HL-60/S4 treated with phorbol 12-myristate 13-acetate at 8.2 ng/mL for 4 days and 3 days (cell line): ENCODE results near the gene OSBPL8.

Source experiments
- in situ Hi-C: fragments of 300-500 bp; cut with MboI; formaldehyde crosslinking; loops from 2 replicates; pipeline ENCODE4 v1.15.0; 2022; ENCODE audit warnings: low sequenced_read_pairs

Gene OSBPL8

GRCh38 chr12:76559400-76560085, at the start of gene OSBPL8:
Gene OSBPL8, minus strand, starts transcription at chr12:76559771. Its CDS starts 72,220 bp downstream, at chr12:76487551.
- in situ Hi-C loops = loop anchor here (25.0 kb wide), 1 partner anchor 472 kb away; the partner anchor contains the start of gene NAP1L1

- in situ Hi-C loops = loop anchor here (25.0 kb wide), 1 partner anchor 404 kb away; no protein-coding TSS in a partner anchor
Observed at GRCh38 chr12:76608070-76608469, 48.5 kb upstream of the OSBPL8 start.

- in situ Hi-C loops = no loop called here
Observed at GRCh38 chr12:76595056-76595455, 35.5 kb upstream of the OSBPL8 start.

- in situ Hi-C loops = no loop called here
Observed at GRCh38 chr12:76591476-76591875, 31.9 kb upstream of the OSBPL8 start.

GRCh38 chr12:76590131-76590530, 30.6 kb upstream of the OSBPL8 start:
- in situ Hi-C loops = no loop called here

GRCh38 chr12:76588881-76589565, 29.5 kb upstream of the OSBPL8 start:
- in situ Hi-C loops = no loop called here

GRCh38 chr12:76587428-76588178, 28.0 kb upstream of the OSBPL8 start:
- in situ Hi-C loops = no loop called here

GRCh38 chr12:76586764-76587395, 27.3 kb upstream of the OSBPL8 start:
- in situ Hi-C loops = no loop called here

GRCh38 chr12:76583301-76583700, 23.7 kb upstream of the OSBPL8 start:
- in situ Hi-C loops = no loop called here

- in situ Hi-C loops = loop anchor here (25.0 kb wide), 1 partner anchor 487 kb away; the partner anchor contains the start of gene NAP1L1
Observed at GRCh38 chr12:76573840-76574373, 14.3 kb upstream of the OSBPL8 start.

GRCh38 chr12:76571256-76571655, 11.7 kb upstream of the OSBPL8 start:
- in situ Hi-C loops = loop anchor here (25.0 kb wide), 1 partner anchor 484 kb away; the partner anchor contains the start of gene NAP1L1

GRCh38 chr12:76569685-76570604, 10.4 kb upstream of the OSBPL8 start:
- in situ Hi-C loops = loop anchor here (25.0 kb wide), 1 partner anchor 483 kb away; the partner anchor contains the start of gene NAP1L1

GRCh38 chr12:76568888-76569551, 9.4 kb upstream of the OSBPL8 start:
- in situ Hi-C loops = loop anchor here (25.0 kb wide), 1 partner anchor 482 kb away; the partner anchor contains the start of gene NAP1L1

GRCh38 chr12:76568130-76568529, 8.6 kb upstream of the OSBPL8 start:
- in situ Hi-C loops = loop anchor here (25.0 kb wide), 1 partner anchor 481 kb away; the partner anchor contains the start of gene NAP1L1

- in situ Hi-C loops = loop anchor here (25.0 kb wide), 1 partner anchor 476 kb away; the partner anchor contains the start of gene NAP1L1
Observed at GRCh38 chr12:76563061-76563460, 3.5 kb upstream of the OSBPL8 start.

GRCh38 chr12:76562130-76562529, 2.6 kb upstream of the OSBPL8 start:
- in situ Hi-C loops = loop anchor here (25.0 kb wide), 1 partner anchor 475 kb away; the partner anchor contains the start of gene NAP1L1

GRCh38 chr12:76560086-76560491, 518 bp upstream of the OSBPL8 start:
- in situ Hi-C loops = loop anchor here (25.0 kb wide), 1 partner anchor 473 kb away; the partner anchor contains the start of gene NAP1L1

- in situ Hi-C loops = loop anchor here (25.0 kb wide), 1 partner anchor 472 kb away; the partner anchor contains the start of gene NAP1L1
Observed at GRCh38 chr12:76558684-76559399, 729 bp downstream of the OSBPL8 start.
